GM12872 (cell line): Measurements from ENCODE around the gene C1RL.

Source experiments
- TF ChIP-seq, protein P1 (sequence below): IDR thresholded peaks from 3 replicates; pipeline ENCODE4 v1.5.1; 2011; ENCODE audit warnings: low read depth, mild to moderate bottlenecking, low read length, moderate library complexity; ENCODE audit not compliant: insufficient read depth

Gene C1RL

DNA sequence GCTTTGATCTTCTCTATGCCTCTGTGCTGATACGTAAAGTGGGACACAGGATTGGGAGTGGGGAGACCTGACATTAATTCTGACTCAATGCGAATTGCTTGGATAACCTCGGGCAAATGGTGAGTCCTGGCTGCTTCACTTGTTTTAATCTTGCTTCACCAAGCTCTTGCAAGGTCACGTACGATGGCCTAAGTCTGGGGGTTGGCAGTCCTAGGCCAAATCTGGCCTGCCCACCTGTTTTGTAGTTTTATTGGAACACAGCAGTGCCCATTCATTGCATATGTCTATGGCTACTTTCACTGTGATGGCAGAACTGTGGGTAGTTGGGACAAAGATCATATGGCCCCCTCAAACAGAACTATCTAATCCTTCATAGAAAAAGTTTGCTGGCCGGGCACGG, 34.5 kb upstream of the C1RL start:
- TF ChIP-seq, protein P1, sequence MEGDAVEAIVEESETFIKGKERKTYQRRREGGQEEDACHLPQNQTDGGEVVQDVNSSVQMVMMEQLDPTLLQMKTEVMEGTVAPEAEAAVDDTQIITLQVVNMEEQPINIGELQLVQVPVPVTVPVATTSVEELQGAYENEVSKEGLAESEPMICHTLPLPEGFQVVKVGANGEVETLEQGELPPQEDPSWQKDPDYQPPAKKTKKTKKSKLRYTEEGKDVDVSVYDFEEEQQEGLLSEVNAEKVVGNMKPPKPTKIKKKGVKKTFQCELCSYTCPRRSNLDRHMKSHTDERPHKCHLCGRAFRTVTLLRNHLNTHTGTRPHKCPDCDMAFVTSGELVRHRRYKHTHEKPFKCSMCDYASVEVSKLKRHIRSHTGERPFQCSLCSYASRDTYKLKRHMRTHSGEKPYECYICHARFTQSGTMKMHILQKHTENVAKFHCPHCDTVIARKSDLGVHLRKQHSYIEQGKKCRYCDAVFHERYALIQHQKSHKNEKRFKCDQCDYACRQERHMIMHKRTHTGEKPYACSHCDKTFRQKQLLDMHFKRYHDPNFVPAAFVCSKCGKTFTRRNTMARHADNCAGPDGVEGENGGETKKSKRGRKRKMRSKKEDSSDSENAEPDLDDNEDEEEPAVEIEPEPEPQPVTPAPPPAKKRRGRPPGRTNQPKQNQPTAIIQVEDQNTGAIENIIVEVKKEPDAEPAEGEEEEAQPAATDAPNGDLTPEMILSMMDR: no peak

- TF ChIP-seq, protein P1: no peak
These were observed 33.9 kb upstream of the C1RL start for GRCh38 chr12:7142809-7143465.

DNA sequence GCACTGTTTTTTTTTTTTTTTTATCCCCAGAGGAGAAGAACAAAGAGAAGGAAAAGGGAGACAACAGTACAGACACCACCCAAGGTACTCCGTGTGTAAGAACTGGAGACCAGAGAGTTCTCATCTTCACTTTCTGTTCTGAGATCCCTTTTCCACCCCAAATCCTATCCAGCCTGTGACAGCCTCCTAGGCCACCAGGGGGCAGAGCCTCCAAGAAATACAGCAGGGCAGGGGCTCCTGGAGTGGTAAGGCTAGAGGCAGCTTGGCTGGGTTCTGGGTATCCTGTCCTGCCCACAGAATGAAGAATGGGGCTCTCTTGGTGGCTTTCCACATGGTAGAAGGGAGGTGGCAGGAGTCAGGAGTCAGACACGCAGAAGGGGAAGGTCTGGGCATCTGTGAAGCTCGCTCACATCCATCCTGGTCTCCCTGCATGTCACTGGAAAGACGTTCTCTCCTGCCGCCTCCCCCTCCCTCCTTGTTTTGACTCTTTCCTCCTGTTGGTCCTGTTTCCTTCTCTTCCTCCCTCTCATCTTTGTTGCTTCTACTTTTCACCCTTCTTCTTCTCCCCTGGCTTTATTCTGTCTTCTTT, 33.1 kb upstream of the C1RL start:
- TF ChIP-seq, protein P1: peak; percentile 67

GRCh38 chr12:7141351-7142005, 32.5 kb upstream of the C1RL start:
- TF ChIP-seq, protein P1: no peak

- TF ChIP-seq, protein P1: no peak
These were observed 30.2 kb upstream of the C1RL start for GRCh38 chr12:7139200-7139599.

DNA sequence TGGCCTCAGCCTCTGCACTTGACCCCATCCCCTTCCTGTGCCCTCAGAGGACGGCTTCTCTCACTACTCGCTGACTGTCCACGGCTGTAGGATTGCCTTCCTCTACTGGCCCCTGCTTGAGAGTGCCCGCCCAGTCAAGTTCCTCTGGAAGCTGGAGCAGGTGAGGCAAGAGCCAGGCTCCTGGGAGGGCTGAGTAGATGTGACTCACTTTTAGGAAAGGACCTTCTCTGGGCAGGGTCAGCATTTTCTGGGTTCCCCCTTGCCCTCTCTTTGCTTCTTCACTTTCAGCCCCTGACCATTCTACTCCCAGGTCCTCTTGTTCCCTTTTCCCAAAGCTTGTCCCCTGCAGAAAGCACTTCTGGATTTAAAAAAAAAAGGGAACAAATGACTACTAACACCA, 28.9 kb upstream of the C1RL start:
- TF ChIP-seq, protein P1: no peak

- TF ChIP-seq, protein P1: no peak
These were observed 27.7 kb upstream of the C1RL start for GRCh38 chr12:7136676-7137075.
